HG03139 (cell line): ENCODE results near the gene PSMC3.

Source experiments
- ATAC-seq: cut with Tn5 transposase; IDR thresholded peaks from one replicate; pipeline ENCODE4 v1.9.1; 2021; ENCODE audit not compliant: unreplicated experiment

Gene PSMC3

DNA sequence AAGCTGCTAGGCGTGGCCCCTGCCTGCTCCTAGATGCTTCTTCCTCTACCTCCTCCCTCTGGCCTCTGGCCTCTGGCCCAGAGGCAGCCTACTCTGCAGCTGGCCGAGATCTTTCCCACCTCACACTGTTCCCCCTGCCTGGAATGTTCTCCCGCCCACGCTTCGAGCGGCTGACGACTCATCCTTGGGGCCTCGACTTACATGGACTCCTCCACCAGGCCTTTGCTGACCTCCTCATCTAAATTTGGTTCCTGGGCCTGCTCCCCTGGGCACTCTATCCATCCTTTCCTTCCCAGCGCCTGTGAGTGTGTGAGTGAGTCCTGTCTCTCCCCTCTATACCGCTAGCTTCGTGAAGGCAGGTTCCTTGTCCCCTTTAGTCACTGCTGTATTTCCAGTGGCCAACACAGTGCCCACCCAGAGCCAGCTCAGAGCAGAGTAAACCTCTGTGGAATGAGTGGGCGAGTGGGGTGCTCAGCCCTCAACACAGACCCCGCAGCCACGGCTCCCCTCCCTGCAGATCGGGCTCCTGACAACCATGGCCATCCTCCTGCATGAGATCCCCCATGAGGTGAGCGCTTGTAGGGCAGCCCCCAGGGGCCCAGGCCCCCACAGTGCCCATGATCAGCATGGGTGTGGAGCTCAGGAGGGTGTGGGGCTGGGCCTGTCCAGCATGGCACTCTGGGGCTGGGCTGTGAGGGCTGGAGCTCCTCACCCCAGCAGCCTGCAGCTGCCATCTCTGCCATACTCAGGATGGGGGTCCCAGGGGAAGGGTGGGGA lies 12.1 kb downstream of the PSMC3 start:
- no peak for ATAC-seq

DNA sequence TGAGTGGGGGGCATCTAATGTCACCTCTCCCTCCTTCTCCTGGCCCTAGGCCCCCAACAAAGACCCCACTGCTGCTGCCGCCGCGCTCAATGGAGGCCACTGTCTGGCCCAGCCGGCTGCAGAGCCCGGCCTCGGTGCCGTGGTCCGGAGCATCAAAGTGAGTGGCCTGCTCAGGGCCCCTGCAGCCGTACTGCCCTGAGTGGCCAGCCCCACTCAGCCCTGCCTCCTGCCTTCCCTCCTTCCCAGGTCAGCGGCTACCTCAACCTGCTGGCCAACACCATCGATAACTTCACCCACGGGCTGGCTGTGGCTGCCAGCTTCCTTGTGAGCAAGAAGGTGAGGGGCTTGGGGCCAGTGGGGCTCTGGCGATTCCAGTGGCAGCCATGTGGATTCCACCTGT lies 12.9 kb downstream of the PSMC3 start:
- ATAC-seq: no peak

DNA sequence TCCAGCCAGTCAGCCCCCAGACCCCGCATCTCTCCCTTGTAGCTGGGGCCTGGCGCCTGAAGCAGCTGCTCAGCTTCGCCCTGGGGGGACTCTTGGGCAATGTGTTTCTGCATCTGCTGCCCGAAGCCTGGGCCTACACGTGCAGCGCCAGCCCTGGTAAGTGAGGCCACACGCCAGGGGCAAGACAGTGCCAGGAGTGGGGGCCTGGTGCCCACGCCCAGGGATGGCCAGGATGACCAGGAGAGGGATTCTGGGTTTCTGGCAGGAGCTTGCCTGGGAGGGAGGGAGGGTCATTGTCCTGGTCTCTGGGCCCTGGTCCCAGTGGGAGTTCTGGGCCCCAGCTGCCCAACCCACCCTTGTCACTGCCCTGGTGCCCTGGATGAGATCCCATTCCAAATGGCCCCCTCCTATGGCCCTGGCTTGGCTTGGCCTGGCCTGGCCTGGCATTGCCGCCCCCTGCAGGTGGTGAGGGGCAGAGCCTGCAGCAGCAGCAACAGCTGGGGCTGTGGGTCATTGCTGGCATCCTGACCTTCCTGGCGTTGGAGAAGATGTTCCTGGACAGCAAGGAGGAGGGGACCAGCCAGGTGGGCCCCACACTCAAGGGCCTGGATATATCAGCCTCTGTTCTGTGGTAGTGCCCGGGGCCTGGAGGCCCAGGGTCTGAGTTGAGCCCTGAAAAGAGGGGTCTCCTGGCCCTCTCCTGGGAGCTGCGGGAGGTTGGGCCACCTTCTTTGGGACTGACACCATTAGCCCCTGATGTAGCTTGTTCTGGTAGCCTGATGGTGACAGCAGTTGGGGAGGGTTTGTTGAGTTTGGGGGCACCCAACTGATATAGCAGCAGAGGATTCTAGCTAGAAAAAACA lies 14.1 kb downstream of the PSMC3 start:
- ATAC-seq: no peak

DNA sequence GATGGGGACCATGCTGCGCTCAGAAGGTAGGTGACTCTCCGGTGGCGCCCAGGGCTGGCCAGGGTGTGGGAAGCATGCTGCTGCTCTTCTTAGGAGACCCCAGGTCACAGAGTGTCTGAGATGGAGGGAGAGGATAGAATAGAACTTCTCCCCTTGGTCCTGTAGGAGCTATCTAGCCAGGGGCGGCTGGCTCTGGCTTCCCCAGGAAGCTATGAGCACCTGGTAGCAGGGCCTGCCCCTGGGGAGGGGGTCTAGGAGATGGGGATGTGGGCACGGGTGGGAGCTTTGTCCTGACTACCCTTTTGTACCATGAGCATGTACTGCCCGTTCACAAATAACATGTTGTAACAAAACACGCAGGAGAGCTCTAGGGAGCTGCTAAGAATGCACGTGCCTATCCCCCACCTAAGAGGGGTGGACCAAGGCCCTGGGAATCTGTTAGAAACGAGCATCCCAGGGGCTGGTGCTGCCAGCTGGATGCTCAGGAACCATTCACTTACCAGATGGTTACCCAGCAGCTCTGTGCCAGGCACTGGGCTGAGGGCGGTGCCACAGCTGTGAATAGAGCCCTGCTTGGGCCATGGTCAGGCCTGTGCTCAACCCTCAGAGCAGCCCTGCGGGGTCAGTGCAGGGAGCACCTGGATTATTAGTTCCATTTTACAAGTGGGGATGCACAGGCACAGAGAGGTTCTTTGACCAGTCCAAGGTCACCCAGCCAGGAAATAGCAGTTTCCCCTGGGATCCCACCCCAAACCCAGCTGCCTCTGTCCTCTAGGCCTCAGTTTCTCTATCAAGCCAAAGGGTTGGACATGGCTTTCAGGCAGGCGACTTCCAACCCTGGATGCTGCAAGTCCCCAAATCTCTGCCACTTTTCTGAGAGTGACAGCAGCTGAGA lies 15.6 kb downstream of the PSMC3 start:
- no peak for ATAC-seq

DNA sequence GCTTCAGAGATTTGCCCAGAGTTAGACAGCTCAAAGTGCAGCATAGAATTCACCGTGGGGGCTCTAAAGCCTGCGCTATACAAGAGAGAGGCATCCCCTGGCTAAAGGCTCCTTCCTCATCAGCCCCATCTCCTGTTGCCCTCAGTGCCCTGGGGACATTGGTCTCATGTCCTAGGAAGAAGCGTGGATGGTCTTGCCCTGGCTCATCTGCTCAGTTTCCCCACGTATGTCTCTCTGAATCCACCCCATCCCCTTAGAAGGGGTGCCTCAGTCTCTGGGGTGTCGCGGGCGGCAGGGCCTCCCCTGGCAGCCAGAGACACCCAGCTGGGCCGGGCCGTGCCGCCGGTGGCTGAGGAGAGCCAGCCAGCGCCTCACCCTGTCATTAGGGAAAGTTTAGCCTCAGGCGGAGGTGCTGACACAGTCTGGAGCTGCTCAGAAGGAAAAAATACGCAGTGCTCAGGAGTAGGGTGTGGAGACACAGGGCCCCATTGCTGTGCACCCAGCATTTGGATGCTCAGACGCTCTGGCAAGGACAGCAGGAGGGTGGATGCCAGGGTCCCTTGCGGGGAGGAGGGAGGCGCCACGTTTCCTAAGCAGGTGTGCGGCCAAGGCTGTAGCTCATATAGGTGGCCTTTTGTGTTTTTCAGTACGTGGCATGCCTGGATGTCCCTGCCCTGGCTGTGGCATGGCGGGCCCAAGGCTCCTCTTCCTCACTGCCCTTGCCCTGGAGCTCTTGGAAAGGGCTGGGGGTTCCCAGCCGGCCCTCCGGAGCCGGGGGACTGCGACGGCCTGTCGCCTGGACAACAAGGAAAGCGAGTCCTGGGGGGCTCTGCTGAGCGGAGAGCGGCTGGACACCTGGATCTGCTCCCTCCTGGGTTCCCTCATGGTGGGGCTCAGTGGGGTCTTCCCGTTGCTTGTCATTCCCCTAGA lies 16.5 kb downstream of the PSMC3 start:
- ATAC-seq: no peak

DNA sequence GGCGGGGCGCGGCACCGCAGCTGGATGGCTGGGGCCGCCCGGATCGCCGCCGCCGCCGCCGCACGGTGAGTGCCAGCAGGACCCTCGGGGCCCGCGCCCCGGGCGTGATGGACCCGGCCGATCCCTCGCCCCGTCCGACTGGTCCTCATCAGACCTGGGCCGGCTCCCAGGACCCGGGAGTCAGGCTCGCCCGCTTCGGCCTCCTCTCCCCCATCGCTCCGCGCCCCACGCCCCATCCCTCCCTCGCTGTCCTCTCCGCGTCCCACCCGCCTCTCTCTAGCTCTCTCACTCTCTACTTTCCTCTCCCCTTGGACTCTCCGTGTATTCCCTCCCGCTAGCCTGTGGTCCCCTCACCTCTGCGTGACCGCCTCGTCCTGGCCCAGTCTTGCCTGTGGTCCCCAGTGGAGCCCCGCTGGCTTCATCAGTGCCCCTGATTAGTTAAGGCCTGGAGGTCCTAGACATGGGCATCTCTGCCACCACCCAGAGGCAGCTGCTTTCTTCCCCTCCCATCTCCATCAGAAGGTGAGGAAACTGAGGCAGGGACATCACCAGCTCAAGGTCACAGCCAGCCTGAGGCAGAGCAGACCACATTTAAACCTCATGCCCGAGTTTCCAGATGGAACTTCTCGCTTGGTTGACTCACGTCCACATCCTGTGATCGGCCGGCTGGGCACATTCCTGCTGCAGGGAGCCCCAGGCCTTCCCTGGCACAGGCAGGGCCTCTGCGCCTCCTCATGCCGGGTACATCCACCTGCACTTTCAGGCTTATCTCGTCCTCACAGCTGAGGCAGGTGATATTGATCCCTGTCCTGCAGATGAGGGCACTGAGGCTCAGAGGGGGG lies 17.4 kb downstream of the PSMC3 start:
- ATAC-seq: no peak

DNA sequence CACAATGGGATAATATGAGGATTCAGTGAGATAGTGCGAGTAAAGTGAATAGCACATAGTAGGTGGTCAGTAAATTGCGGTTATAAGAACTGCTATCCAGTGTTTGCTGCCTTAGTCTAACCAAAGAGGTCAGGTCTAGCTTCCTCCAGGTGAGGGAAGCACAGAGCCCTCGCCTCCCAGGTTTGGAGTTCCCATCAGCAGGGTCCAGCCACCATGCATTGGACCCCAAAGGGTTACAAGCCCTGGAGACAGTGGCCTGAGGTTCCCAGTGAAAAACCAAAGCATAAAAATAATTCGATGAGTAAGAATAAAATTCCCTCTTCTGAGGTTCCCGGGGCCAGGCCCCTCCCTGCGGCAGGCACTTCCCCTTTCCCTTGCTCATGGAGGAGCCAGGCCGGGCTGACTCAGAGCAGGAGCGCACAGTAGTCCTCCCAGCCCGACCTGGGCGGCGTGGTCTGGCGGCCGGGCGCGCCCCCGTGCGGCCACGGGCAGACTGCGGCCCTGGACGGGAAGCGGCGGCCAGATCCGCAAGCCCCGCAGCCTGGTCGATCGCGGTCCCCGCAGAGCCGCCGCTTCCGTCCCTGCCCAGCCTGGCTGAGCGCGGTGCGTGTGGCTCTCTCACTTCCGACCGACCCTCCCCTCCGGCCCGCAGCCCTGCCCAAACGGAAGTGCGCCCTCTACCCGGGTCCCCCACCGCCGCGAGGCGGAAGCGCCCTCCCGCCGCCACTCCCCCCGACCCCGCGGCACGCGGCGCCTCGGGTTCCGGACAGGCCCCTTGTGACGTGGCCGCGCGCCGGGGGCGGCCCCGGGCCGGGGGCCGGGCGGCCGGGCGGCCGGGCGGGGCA lies 18.3 kb downstream of the PSMC3 start, which contains the start of gene SLC39A13:
TSS of gene SLC39A13 (plus strand) at position 845 of the 845 bp plus-strand sequence. CDS start 1,505 bp downstream, outside the sequence.
- peak; percentile 83 for ATAC-seq

DNA sequence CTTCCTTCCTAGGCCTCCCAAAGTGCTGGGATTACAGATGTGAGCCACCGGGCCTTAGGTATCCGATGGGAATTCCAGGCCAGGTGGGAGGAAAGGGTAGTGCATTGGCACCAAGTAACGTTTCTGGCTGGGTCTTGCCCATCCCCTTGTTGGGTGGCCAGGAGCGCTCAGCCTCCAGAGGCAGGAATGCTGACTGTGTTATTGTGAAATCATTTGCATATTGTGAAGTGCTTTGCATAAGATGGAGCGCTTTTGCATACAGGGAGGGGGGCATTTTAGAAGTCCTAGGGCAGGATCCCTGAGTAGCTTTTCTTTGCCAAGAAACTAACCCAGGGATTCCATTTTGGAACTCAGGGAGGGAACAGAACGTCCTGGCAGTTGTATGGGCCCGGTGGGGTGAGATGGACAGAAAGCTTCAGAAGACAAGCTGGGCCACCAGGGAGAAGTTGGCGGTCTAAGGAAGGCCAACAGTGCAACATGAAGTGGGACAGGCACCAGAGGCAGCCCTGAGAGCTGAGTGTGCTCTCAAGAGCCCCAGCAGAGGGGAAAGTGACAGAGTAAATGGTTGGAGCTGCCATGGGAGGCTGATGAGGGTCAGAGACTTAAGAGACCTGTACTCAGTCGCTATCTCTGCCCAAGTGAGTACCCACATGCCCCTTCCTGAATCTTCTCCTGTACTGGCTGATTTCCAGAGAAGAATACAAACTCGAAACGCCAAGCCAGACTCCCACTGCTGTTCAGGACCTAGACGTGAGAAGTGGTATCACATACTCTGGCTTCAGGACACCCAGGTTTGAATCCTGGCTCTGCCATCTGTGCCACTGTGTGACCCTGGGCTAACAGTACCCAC lies 19.1 kb downstream of the PSMC3 start:
- no peak for ATAC-seq

DNA sequence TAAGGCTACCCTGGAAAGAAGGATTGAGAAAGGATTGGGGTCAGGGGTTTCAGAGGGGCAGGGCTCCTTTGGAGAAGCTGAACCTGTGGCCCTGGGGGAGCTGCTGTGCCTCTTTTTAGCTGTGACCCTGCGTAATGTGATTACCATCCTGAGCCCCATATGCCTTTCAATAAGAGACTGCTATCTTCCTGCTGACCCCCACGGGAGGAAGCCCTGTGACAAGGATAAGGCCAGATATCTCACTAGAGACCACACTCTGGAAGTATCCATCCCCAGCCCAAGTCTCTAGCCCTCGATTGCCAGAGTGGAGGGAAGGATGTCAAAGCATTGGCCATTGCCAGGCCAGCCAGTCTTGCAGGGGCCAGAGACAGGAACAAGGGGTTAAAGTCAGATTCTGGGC lies 22.7 kb downstream of the PSMC3 start:
- ATAC-seq: no peak

DNA sequence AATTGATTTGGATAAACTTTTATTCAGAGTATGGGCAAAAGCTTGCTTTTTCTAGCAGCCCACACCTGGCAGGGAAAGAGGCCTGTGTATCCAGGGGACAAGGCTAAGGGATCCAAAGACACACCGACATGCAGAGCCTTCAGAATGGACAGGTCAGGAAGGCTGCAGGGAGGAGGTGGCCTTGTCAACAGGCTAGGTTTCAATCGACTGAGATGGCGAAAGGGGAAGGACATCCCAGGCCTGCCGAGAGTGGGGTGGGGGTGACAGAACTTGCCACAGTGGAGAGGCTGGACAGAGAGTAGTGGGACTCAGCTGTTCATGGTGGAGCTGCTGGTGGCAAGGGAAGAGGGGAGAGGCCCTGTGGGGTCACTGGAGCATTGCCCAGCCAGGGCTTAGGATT lies 23.1 kb downstream of the PSMC3 start:
- ATAC-seq: no peak

DNA sequence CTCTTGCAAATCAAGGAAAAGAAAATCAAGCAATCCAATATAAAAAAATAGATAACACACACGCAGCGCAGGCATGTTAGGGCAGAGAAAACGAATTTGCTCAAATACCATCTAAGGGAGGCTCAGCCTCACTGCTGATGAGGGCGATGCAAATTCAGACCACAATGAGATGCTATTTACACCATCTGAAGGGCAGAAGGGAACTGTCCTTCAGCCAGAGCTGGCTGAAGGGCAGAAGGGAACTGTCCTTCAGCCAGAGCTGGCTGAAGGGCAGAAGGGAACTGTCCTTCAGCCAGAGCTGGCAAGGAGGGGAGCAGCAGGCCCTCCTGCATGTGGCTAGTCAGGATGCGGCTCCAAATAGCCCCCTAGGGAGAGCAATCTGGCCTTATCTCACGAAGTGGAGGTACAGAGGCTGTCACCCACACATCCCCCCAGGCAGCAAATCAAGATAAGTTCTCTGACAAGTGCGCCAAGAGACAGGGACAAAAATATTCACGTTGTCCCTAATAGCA lies 25.4 kb downstream of the PSMC3 start:
- ATAC-seq: peak; percentile 62

DNA sequence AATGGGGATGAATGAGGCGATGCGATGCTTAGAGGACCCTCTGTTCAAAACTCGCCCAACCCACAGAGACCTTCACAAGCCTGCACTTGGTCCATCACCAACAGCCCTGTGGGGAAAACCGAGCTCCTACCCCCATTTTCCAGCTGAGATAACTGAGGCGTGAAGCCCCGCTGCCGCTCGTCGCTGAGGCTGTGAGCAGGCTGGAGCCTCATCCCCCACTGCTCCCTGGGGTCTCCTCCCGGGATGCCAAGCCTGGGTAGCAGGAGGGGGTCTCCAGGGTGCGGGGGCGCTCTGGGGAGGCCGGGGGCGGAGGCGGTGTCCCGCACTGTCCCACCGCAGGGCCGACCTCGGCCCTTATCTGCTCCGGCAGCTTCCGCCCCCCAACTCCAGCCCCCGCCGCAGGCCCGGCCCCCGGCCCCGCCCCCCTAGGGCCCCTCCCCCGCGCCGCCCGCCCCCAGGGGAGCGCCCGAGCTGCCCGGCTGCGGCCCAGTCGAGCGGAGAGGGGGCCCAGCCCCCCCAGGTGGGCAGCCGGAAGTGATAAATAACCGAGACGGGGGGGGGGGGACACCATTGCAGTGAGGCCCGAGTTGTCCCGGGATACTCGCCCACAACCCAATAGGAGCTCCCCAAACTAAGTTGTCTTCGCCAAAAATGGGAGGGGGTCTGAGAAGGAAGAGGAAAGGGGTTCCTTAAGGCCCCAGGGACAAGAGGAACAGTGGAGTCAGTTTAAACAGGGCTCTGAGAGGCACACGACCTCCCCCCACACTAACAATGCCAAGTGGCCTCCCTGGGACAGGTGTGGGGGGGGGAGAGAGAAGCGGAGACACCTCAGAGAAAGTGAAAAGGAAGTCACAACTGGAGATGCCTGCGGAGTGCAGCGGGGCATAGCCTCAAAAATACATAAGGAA lies 26.1 kb downstream of the PSMC3 start:
- peak; percentile 32 for ATAC-seq

DNA sequence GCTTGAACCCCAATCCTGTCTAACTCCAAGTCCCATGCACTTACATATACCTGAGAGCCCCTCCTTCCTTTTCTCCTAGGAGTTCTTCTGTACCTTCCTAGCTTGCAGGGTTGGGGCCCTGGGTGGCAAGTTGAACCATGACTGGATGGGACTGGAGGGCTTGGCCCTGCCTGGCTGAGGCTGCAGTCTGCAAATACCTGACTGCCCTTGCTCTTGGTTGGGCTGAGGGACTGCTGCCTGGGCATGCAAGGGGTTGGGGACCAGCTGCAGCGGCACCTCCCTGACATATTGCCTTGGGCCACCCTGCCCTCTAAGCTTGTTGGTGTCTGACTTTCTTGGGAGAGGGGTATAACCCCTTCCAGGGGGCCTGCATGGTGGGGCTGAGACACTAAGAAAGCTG lies 27.7 kb downstream of the PSMC3 start:
- ATAC-seq: no peak

DNA sequence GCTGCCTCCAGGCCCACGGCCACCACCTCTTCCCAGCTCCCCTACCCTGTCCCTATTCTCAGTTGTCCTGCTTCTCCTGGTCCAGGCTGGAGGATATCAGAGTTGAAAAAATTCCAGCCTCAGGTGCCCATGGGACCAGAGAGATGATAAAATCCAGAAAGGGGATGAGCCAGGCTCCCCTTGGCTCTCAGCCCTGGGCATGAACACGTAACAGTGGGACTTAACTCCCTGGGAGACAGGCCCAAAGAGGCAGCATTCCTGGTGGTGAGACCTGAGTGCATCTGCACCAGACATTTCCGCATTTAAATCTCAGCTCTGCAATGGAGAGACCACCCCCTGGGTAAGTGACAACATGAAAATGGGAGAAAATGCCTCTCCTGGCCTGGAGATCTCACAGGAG lies 28.2 kb downstream of the PSMC3 start:
- ATAC-seq: no peak

DNA sequence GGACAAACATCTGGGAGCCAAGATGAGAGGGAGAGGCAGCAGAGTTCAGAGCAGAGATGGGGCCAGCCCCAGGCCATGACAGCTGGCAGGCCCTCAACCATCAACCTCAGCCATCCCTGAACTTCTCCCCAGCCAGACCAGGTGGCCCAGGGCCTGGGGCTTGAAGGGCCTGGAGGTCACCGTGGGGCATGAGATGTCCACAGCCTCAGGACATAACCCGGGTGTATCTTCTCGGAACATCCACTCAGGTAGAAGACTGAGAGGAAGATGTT lies 30.3 kb downstream of the PSMC3 start:
- ATAC-seq: no peak
